Keratinocyte (primary cell): ENCODE data around the gene NDUFB8. TPM values are rescaled to one million over a fixed set of nuclear protein-coding genes. Genes with fewer than 3 reads are reported as not detected.

Experiments used
- DNase-seq: peaks from one replicate; pipeline ENCODE4 v3.0.0-alpha.2; 2011; ENCODE audit warnings: low read depth, missing footprints, low spot score
- FAIRE-seq: peaks from 2 replicates; lab custom pipeline; 2011; peaks lifted over from hg19 to GRCh38; lab: Jason Lieb, UNC
- H2AFZ ChIP-seq: 2 replicates; pipeline ENCODE4 v1.6.0; 2012; ENCODE audit warnings: low read length, control low read depth, inconsistent platforms; ENCODE audit not compliant: control insufficient read depth
- H3K27ac ChIP-seq: 2 replicates; pipeline ENCODE4 v1.5.1; 2011; ENCODE audit warnings: low read length; ENCODE audit not compliant: control insufficient read depth, insufficient read depth
- H3K27me3 ChIP-seq: 3 replicates; pipeline ENCODE4 v1.6.0; 2011; ENCODE audit warnings: low read length; ENCODE audit not compliant: control insufficient read depth, insufficient read depth; ENCODE audit errors: extremely low read depth
- H3K36me3 ChIP-seq, 2 experiments: 2 replicates in 1 of 2; 3 replicates in 1 of 2; pipeline ENCODE4 v1.5.1; 2011; ENCODE audit warnings: low read length in 2 of 2, mild to moderate bottlenecking in 1 of 2; ENCODE audit not compliant: control insufficient read depth in 2 of 2, insufficient read depth in 2 of 2; ENCODE audit errors: extremely low read depth in 1 of 2
- H3K4me1 ChIP-seq: 3 replicates; pipeline ENCODE4 v1.5.1; 2011; ENCODE audit warnings: low read length; ENCODE audit not compliant: control insufficient read depth, insufficient read depth; ENCODE audit errors: extremely low read depth
- H3K4me2 ChIP-seq: 3 replicates; pipeline ENCODE4 v1.6.0; 2011; ENCODE audit warnings: low read depth, low read length; ENCODE audit not compliant: control insufficient read depth, insufficient read depth; ENCODE audit errors: extremely low read depth
- H3K4me3 ChIP-seq, 3 experiments: fragments of 200-600 bp in 1 of 3; sonication (generic) in 1 of 3; 2 replicates in 2 of 3; 3 replicates in 1 of 3; pipeline ENCODE4 v1.5.1; 2011 to 2016; ENCODE audit warnings: low read length in 3 of 3, mild to moderate bottlenecking in 3 of 3, control low read depth in 2 of 3, inconsistent platforms in 1 of 3, low read depth in 1 of 3, mixed read lengths in 1 of 3, mixed run types in 1 of 3, moderate library complexity in 1 of 3; ENCODE audit not compliant: control insufficient read depth in 2 of 3, insufficient read depth in 2 of 3; ENCODE audit errors: extremely low read depth in 1 of 3
- H3K79me2 ChIP-seq: 2 replicates; pipeline ENCODE4 v1.6.0; 2012; ENCODE audit warnings: low read length; ENCODE audit not compliant: control insufficient read depth, insufficient read depth
- H3K9ac ChIP-seq: 3 replicates; pipeline ENCODE4 v1.6.0; 2011; ENCODE audit warnings: low read length; ENCODE audit not compliant: control insufficient read depth, insufficient read depth; ENCODE audit errors: extremely low read depth
- H3K9me1 ChIP-seq: 3 replicates; pipeline ENCODE4 v1.6.0; 2011; ENCODE audit warnings: low read length; ENCODE audit not compliant: control insufficient read depth, insufficient read depth; ENCODE audit errors: extremely low read depth
- H3K9me3 ChIP-seq: 2 replicates; pipeline ENCODE4 v1.5.1; 2012; ENCODE audit warnings: low read depth, low read length; ENCODE audit not compliant: control insufficient read depth
- H4K20me1 ChIP-seq: 3 replicates; pipeline ENCODE4 v1.6.0; 2011; ENCODE audit warnings: low read length; ENCODE audit not compliant: control insufficient read depth, insufficient read depth; ENCODE audit errors: extremely low read depth
- EZH2 ChIP-seq: IDR thresholded peaks from one replicate; pipeline ENCODE4 v1.6.1; 2012; ENCODE audit warnings: inconsistent platforms, mild to moderate bottlenecking, low read length, moderate library complexity
- dilution Hi-C: fragments of 300-500 bp; cut with MboI; formaldehyde crosslinking; loops from one replicate; pipeline ENCODE4 v1.7.0; 2020; ENCODE audit warnings: low sequenced_read_pairs; ENCODE audit not compliant: extremely low pct_ligation_motif_present
- polyA plus RNA-seq, 5 experiments: library from polyadenylated mRNA; depleted of rRNA in 3 of 5; stranded (reverse) in 3 of 5; stranded (forward) in 1 of 5; unstranded in 1 of 5; fragments of >200 nt; gene quantifications; 1 replicate in 1 of 5; 2 replicates in 3 of 5; 3 replicates in 1 of 5; pipeline versions ENCODE4 v1.2.1 to v1.2.3, GENCODE V29; 2011 to 2012; ENCODE audit warnings: missing spikeins in 2 of 5, low read depth in 1 of 5, low replicate concordance in 1 of 5
- TF ChIP-seq, protein P1 (sequence below), 3 experiments: IDR thresholded peaks in 1 of 3; conservative IDR thresholded peaks in 1 of 3; optimal IDR thresholded peaks in 1 of 3; 2 replicates in 2 of 3; 3 replicates in 1 of 3; pipeline versions ENCODE3 to v1.5.1; 2011; ENCODE audit warnings: low read length in 3 of 3, mild to moderate bottlenecking in 3 of 3, moderate library complexity in 2 of 3, control low read depth in 1 of 3, inconsistent platforms in 1 of 3; ENCODE audit not compliant: insufficient read depth in 2 of 3; ENCODE audit errors: extremely low read depth in 1 of 3

The NDUFB8 gene
- polyA plus RNA-seq, 1 donor (not counting 4 experiments of a cell fraction or from before 2014, with no cell fraction given) = 178 TPM

DNA sequence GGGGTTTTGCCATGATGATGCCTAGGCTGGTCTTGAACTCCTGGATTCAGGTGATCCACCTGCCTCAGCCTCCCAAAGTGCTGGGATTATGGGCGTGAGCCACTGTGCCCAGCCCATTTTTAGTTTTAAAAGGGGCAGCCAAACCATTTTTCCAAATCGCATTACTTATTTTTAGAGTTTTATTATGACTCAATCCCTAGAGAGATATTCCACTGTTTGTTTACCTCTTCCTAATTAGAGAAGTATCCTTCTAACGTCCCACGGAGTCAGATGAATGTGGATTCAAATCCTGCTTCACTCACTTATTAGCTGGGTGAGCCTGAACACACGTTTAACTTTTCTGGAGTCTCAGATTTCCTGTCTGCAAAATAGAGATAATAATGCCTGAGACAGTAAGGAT lies 51.7 kb downstream of the NDUFB8 start:
- dilution Hi-C loops = no loop called here
- Histone ChIP-seq H3K79me2 (no peaks in the 10 kb centered on the region), H3K36me3 (no peaks in the 10 kb centered on the region), H3K9ac (no peak overlapping the region), H3K4me1 (peaks cover 10% of the 10 kb centered on the region), H4K20me1 (no peaks in the 10 kb centered on the region), H3K4me3 (no peak overlapping the region), H3K27me3 (peaks cover 34% of the 10 kb centered on the region), H3K9me1 (no peaks in the 10 kb centered on the region), H3K9me3 (no peaks in the 10 kb centered on the region), H3K27ac (no peak overlapping the region), H3K4me2 (no peak overlapping the region), H2AFZ (no peak overlapping the region)
- TF ChIP-seq EZH2 = no peak
- TF ChIP-seq, protein P1, sequence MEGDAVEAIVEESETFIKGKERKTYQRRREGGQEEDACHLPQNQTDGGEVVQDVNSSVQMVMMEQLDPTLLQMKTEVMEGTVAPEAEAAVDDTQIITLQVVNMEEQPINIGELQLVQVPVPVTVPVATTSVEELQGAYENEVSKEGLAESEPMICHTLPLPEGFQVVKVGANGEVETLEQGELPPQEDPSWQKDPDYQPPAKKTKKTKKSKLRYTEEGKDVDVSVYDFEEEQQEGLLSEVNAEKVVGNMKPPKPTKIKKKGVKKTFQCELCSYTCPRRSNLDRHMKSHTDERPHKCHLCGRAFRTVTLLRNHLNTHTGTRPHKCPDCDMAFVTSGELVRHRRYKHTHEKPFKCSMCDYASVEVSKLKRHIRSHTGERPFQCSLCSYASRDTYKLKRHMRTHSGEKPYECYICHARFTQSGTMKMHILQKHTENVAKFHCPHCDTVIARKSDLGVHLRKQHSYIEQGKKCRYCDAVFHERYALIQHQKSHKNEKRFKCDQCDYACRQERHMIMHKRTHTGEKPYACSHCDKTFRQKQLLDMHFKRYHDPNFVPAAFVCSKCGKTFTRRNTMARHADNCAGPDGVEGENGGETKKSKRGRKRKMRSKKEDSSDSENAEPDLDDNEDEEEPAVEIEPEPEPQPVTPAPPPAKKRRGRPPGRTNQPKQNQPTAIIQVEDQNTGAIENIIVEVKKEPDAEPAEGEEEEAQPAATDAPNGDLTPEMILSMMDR (optimal IDR thresholded peaks at IDR 0.05 in 1 of 3, IDR thresholded peaks at IDR 0.05 in 1 of 3, conservative IDR thresholded peaks at IDR 0.05 in 1 of 3; ENCODE audit: extremely low read depth in 1 of 3, insufficient read depth in 2 of 3, low read length in 3 of 3) = no peak
- FAIRE-seq (no peak), DNase-seq (no peak)

Other genes starting within 250 kb of the NDUFB8 start
- 44.4 to 74.1 TPM (median 48.4 TPM) in 3 replicates for gene BLOC1S2, start 243.2 kb downstream of the NDUFB8 start, polyA plus RNA-seq
- not detected in 3 replicates for gene PKD2L1, start 199.6 kb downstream of the NDUFB8 start, polyA plus RNA-seq
- 900 to 1,358 TPM (median 1,275 TPM) in 3 replicates for gene SCD, start 182.6 kb downstream of the NDUFB8 start, polyA plus RNA-seq
- gene WNT8B, start 66.9 kb downstream of the NDUFB8 start, polyA plus RNA-seq = not detected in 3 replicates
- gene SEC31B, start 10.0 kb downstream of the NDUFB8 start, polyA plus RNA-seq = 3.4 to 6.6 TPM (median 4.9 TPM) in 3 replicates
- gene HIF1AN, start 6.1 kb upstream of the NDUFB8 start, polyA plus RNA-seq = 12.3 to 16.8 TPM (median 13.9 TPM) in 3 replicates
- not detected in 3 replicates for gene PAX2, start 215.7 kb upstream of the NDUFB8 start, polyA plus RNA-seq